Left lung (tissue), 10 donors: ENCODE data around the gene GABRG1. TPM values are rescaled to one million over a fixed set of nuclear protein-coding genes. Genes with fewer than 3 reads are reported as not detected.

Experiments used
- ATAC-seq: fragments of 200-7000 bp; cut with Tn5 transposase; one replicate; pipeline ENCODE4 v1.9.1; 2020; ENCODE audit warnings: moderate library complexity
- DNase-seq, 4 donors: peaks; one replicate each; pipeline ENCODE4 v3.0.0-alpha.2; 2013 to 2020
- H3K27ac ChIP-seq, 2 donors: fragments of 200-600 bp; sonication (generic) in 1 of 2; one replicate each; pipeline versions ENCODE4 v1.5.0 to v1.8.0; 2020 to 2021
- H3K27me3 ChIP-seq, 2 donors: fragments of 200-600 bp; sonication (generic) in 1 of 2; one replicate each; pipeline versions ENCODE4 v1.5.0 to v1.8.0; 2020 to 2021
- H3K36me3 ChIP-seq, 2 donors: fragments of 200-600 bp; sonication (generic) in 1 of 2; one replicate each; pipeline versions ENCODE4 v1.5.0 to v1.8.0; 2020 to 2021
- H3K4me1 ChIP-seq, 2 donors: fragments of 200-600 bp; one replicate each; pipeline ENCODE4 v1.8.0; 2021
- H3K4me3 ChIP-seq, 2 donors: fragments of 200-600 bp; sonication (generic) in 1 of 2; one replicate each; pipeline versions ENCODE4 v1.5.0 to v1.8.0; 2020 to 2021; ENCODE audit warnings: mild to moderate bottlenecking in 1 of 2
- H3K9me3 ChIP-seq, 2 donors: fragments of 200-600 bp; sonication (generic) in 1 of 2; one replicate each; pipeline versions ENCODE4 v1.5.0 to v1.8.0; 2020 to 2021
- intact Hi-C, 2 donors: fragments of 100-400 bp; cut with DNase I; formaldehyde crosslinking; loops; one replicate each; pipeline versions ENCODE4 v1.11.2 to v1.14.2; 2022
- polyA plus RNA-seq, 6 donors: library from polyadenylated mRNA; unstranded; fragments of 120-200 nt; gene quantifications; one replicate each; pipeline ENCODE4 v1.2.1, GENCODE V29; 2013; ENCODE audit not compliant: insufficient read length in 6 of 6
- total RNA-seq, 2 donors: library from RNA; stranded (reverse); fragmentation: NEBNext Ultra II Directional; extraction: Animal tissue kit (Norgen Biotek cat#: 25700); gene quantifications; one replicate each; pipeline ENCODE4 v1.2.1, GENCODE V29; 2021
- TF ChIP-seq, protein P1 (sequence below), 2 donors: fragments of 200-600 bp; sonication (generic) in 1 of 2; IDR thresholded peaks; one replicate each; pipeline versions ENCODE4 v1.5.0 to v1.8.0; 2021; ENCODE audit warnings: antibody characterized with exemption in 2 of 2
- donor health status: DM: no; HTN: yes; CAD: no.
- donor health status: DM: no; HTN: no; CAD: no.

Gene GABRG1
- total and polyA plus RNA-seq, 8 donors: 0.47 to 2.1 (median 0.77) TPM; not detected in 2

DNA sequence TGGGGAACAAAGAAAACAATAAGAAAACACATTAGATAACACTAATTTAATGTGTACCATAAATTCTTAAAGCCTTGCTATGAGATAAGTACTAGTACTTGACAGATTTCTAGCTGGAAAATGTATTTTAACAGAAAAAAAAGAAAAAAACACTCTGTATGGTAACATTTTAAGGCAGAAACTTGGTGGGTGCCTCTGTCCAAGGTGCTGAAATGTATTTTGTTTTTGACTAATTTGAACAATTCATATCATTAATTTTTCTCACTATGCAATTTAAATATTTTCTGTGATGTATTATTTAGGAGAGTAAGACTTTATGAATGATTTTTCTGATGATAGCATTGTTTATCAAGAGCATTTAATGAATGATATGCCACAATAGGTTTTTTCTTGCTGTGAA is 107.5 kb downstream of the GABRG1 start:
- peak in 2 of 4 donors; percentile 1 to 21 for DNase-seq
- TF ChIP-seq, protein P1, sequence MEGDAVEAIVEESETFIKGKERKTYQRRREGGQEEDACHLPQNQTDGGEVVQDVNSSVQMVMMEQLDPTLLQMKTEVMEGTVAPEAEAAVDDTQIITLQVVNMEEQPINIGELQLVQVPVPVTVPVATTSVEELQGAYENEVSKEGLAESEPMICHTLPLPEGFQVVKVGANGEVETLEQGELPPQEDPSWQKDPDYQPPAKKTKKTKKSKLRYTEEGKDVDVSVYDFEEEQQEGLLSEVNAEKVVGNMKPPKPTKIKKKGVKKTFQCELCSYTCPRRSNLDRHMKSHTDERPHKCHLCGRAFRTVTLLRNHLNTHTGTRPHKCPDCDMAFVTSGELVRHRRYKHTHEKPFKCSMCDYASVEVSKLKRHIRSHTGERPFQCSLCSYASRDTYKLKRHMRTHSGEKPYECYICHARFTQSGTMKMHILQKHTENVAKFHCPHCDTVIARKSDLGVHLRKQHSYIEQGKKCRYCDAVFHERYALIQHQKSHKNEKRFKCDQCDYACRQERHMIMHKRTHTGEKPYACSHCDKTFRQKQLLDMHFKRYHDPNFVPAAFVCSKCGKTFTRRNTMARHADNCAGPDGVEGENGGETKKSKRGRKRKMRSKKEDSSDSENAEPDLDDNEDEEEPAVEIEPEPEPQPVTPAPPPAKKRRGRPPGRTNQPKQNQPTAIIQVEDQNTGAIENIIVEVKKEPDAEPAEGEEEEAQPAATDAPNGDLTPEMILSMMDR (IDR thresholded peaks at IDR 0.05): no peak
- no peak overlapping the region for H3K4me3 ChIP-seq
- ATAC-seq: no peak
- peaks cover 0 to 2% of the 10 kb centered on the region in 2 donors for H3K9me3 ChIP-seq
- H3K27me3 ChIP-seq: no peaks in the 10 kb centered on the region
- no peaks in the 10 kb centered on the region for H3K36me3 ChIP-seq
- intact Hi-C loops: no loop called here
- no peaks in the 10 kb centered on the region for H3K4me1 ChIP-seq
- no peak overlapping the region for H3K27ac ChIP-seq

DNA sequence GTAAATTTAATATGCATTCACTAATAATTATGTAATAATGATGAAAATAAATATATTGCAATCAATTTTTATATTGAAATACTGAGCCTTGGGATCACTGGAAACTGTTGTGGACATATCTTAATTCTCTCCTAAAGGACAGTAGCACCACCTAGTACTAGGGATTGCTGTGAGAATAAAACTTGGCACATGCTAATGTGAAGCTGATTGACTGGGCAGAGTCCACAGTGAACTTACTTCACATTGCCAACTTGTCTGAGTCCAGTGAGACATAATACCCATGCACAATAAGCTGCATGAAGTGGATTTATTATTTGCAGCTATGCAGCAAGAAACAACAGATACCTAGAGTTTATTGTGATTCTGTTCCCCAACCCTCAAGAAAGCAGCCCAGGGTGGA is 131.1 kb downstream of the GABRG1 start:
- intact Hi-C loops: no loop called here
- TF ChIP-seq, protein P1 (IDR thresholded peaks at IDR 0.05): no peak
- no peak overlapping the region for H3K27ac ChIP-seq
- H3K4me1 ChIP-seq: no peaks in the 10 kb centered on the region
- H3K4me3 ChIP-seq: no peak overlapping the region
- ATAC-seq: no peak
- no peaks in the 10 kb centered on the region for H3K36me3 ChIP-seq
- no peak for DNase-seq
- peaks cover 0 to 2% of the 10 kb centered on the region in 2 donors for H3K9me3 ChIP-seq
- H3K27me3 ChIP-seq: no peaks in the 10 kb centered on the region

DNA sequence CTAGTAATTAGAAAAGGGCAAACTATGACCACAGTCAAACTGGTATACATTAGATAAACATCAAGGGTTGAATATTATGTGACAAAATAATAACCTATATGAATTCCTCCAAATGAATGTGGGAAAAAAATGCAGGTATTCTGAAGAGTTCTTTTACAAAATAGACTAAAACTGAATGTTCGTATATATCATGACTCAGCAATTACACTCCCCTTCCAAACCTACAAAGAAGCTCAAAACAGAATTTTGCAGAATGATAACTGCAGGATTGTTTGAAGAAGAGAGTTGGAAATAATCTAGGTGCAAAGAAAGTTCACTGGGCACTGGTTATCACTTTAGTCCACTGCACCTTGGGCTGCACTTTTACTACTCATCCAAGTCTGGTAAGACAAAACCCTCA is 134.1 kb downstream of the GABRG1 start:
- no peaks in the 10 kb centered on the region for H3K4me1 ChIP-seq
- intact Hi-C loops: no loop called here
- no peak overlapping the region for H3K4me3 ChIP-seq
- peaks cover 0 to 8% of the 10 kb centered on the region in 2 donors for H3K9me3 ChIP-seq
- H3K36me3 ChIP-seq: no peaks in the 10 kb centered on the region
- TF ChIP-seq, protein P1 (IDR thresholded peaks at IDR 0.05): no peak
- H3K27me3 ChIP-seq: no peaks in the 10 kb centered on the region
- DNase-seq (no peak), ATAC-seq (no peak)
- no peak overlapping the region for H3K27ac ChIP-seq

DNA sequence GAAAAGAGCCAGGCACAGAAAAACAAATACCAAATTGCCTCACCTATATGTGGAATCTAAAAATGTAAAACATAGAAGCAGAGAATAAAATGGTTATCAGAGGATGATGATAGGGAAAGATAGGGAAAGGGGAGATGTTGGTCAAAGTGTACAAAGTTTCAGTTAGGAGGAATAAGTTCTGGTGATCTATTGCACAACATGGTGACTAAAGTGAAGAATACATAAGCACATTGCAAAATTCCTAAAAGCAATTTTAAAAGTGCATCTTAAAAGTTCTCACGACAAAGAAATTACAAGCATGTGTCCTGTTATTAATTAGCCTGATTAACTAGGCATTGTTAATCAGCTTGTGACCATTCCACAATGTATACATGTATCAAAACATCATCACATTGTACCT is 136.0 kb downstream of the GABRG1 start:
- no peak for DNase-seq
- no peak overlapping the region for H3K27ac ChIP-seq
- no peaks in the 10 kb centered on the region for H3K36me3 ChIP-seq
- intact Hi-C loops: no loop called here
- peaks cover 0 to 13% of the 10 kb centered on the region in 2 donors for H3K9me3 ChIP-seq
- no peak overlapping the region for H3K4me3 ChIP-seq
- no peak for ATAC-seq
- H3K4me1 ChIP-seq: no peaks in the 10 kb centered on the region
- no peaks in the 10 kb centered on the region for H3K27me3 ChIP-seq
- TF ChIP-seq, protein P1 (IDR thresholded peaks at IDR 0.05): no peak
